Kidney (tissue), 14 donors: Measurements from ENCODE around the gene EVA1A. TPM values are rescaled to one million over a fixed set of nuclear protein-coding genes. Genes with fewer than 3 reads are reported as not detected.

Experiments used
- DNase-seq, 5 donors: peaks; one replicate each; pipeline ENCODE4 v3.0.0-alpha.2; 2013 to 2020
- FAIRE-seq: peaks from 2 replicates; lab custom pipeline; 2012; peaks lifted over from hg19 to GRCh38; lab: Jason Lieb, UNC
- H3K27ac ChIP-seq, 2 donors: one replicate each; pipeline ENCODE4 v1.7.0; 2013; ENCODE audit warnings: low read depth in 2 of 2, low read length in 2 of 2, inconsistent platforms in 1 of 2
- H3K27me3 ChIP-seq: one replicate; pipeline ENCODE4 v1.7.1; 2013; ENCODE audit warnings: low read length, inconsistent platforms; ENCODE audit not compliant: control insufficient read depth, insufficient read depth
- H3K36me3 ChIP-seq, 3 donors: one replicate each; pipeline versions ENCODE4 v1.7.0 to v1.7.1; 2013; ENCODE audit warnings: low read length in 3 of 3, control low read depth in 1 of 3, inconsistent platforms in 1 of 3; ENCODE audit not compliant: insufficient read depth in 3 of 3, control insufficient read depth in 2 of 3
- H3K4me1 ChIP-seq, 3 donors: one replicate each; pipeline versions ENCODE4 v1.7.0 to v1.7.1; 2013; ENCODE audit warnings: low read length in 3 of 3, inconsistent platforms in 1 of 3, low read depth in 1 of 3; ENCODE audit not compliant: control insufficient read depth in 2 of 3, insufficient read depth in 2 of 3
- H3K4me3 ChIP-seq, 3 donors: one replicate each; pipeline versions ENCODE4 v1.7.0 to v1.8.1; 2013; ENCODE audit warnings: low read length in 3 of 3, control low read depth in 1 of 3, inconsistent platforms in 1 of 3
- H3K9ac ChIP-seq, 3 donors: one replicate each; pipeline versions ENCODE4 v1.7.0 to v1.7.1; 2013; ENCODE audit warnings: low read length in 3 of 3, control low read depth in 1 of 3, inconsistent platforms in 1 of 3
- H3K9me3 ChIP-seq, 3 donors: one replicate each; pipeline versions ENCODE4 v1.7.0 to v1.7.1; 2013; ENCODE audit warnings: low read length in 3 of 3, control low read depth in 1 of 3, inconsistent platforms in 1 of 3; ENCODE audit not compliant: control insufficient read depth in 2 of 3, insufficient read depth in 1 of 3
- intact Hi-C: fragments of 100-400 bp; cut with DNase I; formaldehyde crosslinking; loops from one replicate; pipeline ENCODE4 v1.11.1; 2022
- polyA plus RNA-seq: library from polyadenylated mRNA; stranded (reverse); fragments of 350-450 nt; fragmentation: Illumina TruSeq; extraction: RNeasy Lipid Tissue Mini Kit (QIAGEN cat#74804); gene quantifications from one replicate; pipeline ENCODE4 v1.2.3, GENCODE V29; 2014; ENCODE audit warnings: low read depth, low replicate concordance; ENCODE audit not compliant: insufficient read depth
- total RNA-seq: library from RNA; stranded (reverse); fragmentation: NEBNext Ultra II Directional; extraction: Animal tissue kit (Norgen Biotek cat#: 25700); gene quantifications from one replicate; pipeline ENCODE4 v1.2.1, GENCODE V29; 2021
- TF ChIP-seq, protein P1 (sequence below): IDR thresholded peaks from 3 replicates; pipeline ENCODE4 v1.5.1; 2012; ENCODE audit warnings: mild to moderate bottlenecking, moderate library complexity, borderline replicate concordance; ENCODE audit not compliant: insufficient read depth; ENCODE audit errors: extremely low read depth
- donor health status: control.
- donor health status: control.
- donor health status: control.
- donor health status: control.
- donor health status: control.
- donor health status: DM: yes; HTN: yes; CAD: no.
- donor health status: Normal renal cell carcinoma (clear cell type).

Gene EVA1A
- total and polyA plus RNA-seq, 2 donors from 2014 or later = 28.1 to 32.4 TPM

DNA sequence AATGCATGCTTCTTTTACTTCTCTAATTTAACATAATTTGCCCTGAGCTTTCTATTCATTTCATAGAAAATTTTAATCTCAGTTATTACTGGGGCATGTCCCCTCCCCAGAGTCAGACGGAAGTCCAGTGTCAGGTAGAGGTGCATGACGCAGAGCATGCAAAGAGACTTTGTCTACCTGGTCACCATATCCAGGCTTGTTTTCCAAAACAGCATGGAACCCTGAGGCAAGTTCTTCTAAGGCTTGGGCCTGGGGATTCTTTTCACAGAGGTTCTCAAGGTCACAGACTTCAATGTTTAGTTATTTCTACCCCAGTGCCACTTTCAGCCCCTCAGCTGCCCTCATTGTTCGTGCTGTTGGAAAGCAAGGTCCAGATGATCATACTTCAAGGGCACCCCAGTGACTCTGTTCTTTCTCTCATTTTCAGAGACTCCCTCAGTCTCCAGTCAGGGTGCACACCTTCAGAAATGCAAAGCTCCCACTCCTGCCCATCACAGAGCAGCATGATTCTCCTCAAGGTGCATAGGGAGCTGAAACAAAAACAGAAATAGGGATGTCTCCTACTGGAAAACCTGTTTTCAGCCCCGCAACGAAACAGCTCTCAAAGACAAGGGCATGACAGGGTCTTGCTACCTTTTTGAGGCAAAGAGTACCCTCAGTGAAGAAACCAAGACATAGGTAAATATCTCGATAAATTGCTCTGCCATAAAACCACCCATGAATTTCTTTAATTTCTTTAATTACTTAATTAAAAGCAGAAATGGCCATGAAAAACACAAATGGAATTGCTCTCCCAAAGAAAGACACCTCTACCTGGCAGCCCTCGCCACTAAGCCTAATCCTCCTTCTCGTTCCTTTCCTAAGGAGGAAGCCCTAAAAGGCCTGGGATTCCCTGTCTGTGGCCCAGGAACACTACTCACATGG lies 9.5 kb upstream of the EVA1A start:
- no peak for FAIRE-seq
- peak overlapping the region in 1 of 3 donors; percentile 51 for H3K9ac ChIP-seq

DNA sequence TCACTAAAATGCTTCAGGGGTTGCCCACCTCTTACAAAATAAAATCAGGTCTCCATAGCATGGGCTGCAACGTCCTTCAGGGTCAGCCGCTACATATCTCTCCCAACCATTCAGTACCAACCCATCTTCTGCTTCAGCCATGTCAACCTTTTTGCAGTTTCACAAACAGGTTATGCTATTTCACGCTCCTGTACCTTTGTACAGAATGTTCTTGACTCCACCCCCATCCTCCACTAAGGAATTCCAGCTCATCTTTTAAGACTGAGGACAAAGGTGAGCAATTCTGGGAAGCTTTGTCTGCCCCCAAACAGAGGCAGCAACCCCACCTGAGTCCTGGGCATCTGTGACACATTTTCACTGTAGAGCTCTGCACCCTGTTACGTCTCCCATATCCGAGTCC lies 8.8 kb upstream of the EVA1A start:
- Histone ChIP-seq H3K27ac (peak overlapping the region; percentile 90 to 91), H3K4me1 (peaks cover 17 to 32% (median 18%) of the 10 kb centered on the region in 3 donors), H3K4me3 (peak overlapping the region in 2 of 3 donors; percentile 65 to 80), H3K36me3 (no peaks in the 10 kb centered on the region), H3K9me3 (no peaks in the 10 kb centered on the region), H3K27me3 (no peaks in the 10 kb centered on the region), H3K9ac (peak overlapping the region in 1 of 3 donors; percentile 54)
- TF ChIP-seq, protein P1, sequence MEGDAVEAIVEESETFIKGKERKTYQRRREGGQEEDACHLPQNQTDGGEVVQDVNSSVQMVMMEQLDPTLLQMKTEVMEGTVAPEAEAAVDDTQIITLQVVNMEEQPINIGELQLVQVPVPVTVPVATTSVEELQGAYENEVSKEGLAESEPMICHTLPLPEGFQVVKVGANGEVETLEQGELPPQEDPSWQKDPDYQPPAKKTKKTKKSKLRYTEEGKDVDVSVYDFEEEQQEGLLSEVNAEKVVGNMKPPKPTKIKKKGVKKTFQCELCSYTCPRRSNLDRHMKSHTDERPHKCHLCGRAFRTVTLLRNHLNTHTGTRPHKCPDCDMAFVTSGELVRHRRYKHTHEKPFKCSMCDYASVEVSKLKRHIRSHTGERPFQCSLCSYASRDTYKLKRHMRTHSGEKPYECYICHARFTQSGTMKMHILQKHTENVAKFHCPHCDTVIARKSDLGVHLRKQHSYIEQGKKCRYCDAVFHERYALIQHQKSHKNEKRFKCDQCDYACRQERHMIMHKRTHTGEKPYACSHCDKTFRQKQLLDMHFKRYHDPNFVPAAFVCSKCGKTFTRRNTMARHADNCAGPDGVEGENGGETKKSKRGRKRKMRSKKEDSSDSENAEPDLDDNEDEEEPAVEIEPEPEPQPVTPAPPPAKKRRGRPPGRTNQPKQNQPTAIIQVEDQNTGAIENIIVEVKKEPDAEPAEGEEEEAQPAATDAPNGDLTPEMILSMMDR = no peak
- DNase-seq = peak in 1 of 5 donors; percentile 28
- no peak for FAIRE-seq
- intact Hi-C loops = no loop called here

More for the DNA sequence above, 9.5 kb upstream of the EVA1A start:
- intact Hi-C loops = no loop called here
- TF ChIP-seq, protein P1 = no peak
- DNase-seq = no peak
- no peaks in the 10 kb centered on the region for H3K27me3 ChIP-seq
- H3K36me3 ChIP-seq = no peaks in the 10 kb centered on the region
- H3K9me3 ChIP-seq = no peaks in the 10 kb centered on the region
- H3K27ac ChIP-seq = peak overlapping the region; percentile 90 to 91
- peak overlapping the region in 1 of 3 donors; percentile 20 for H3K4me3 ChIP-seq
- H3K4me1 ChIP-seq = peaks cover 17 to 27% (median 18%) of the 10 kb centered on the region in 3 donors

DNA sequence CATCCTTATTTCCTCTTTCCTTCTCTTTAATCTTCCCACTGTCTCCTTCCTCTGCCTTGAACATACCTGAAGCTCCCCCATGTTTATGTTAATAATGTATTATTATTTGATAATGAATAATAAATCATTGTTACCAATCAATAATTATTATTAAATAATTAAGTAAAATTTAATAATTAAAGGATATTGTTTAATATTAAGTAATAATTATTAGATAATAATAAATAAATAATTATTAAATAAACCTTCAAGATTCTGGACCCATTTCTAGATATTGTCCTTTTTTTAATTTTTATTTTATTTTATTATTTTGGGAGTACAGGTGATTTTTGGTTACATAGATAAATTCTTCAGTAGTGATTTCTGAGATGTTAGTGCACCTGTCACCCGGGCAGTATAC lies 7.4 kb upstream of the EVA1A start:
- H3K27me3 ChIP-seq = no peaks in the 10 kb centered on the region
- FAIRE-seq = peak; percentile 91

More for the DNA sequence above, 7.4 kb upstream of the EVA1A start:
- Histone ChIP-seq H3K4me1 (peaks cover 17 to 32% (median 18%) of the 10 kb centered on the region in 3 donors), H3K9me3 (no peaks in the 10 kb centered on the region), H3K27ac (no peak overlapping the region), H3K9ac (peak overlapping the region in 1 of 3 donors; percentile 53), H3K36me3 (no peaks in the 10 kb centered on the region), H3K4me3 (peak overlapping the region in 2 of 3 donors; percentile 65 to 69)
- TF ChIP-seq, protein P1 = no peak
- no peak for DNase-seq
- intact Hi-C loops = no loop called here
